ENCODE measurements around the gene GLS. TPM values are rescaled to one million over a fixed set of nuclear protein-coding genes. Genes with fewer than 3 reads are reported as not detected.

GLS gene
- total RNA-seq, 2 experiments from 2014 or later, result 209 to 210 TPM

GRCh38 chr2:190912726-190913125 is 32.1 kb downstream of the GLS start:
- Mint-ChIP-seq H3K4me3 (no peak overlapping the region), H3K4me1 (ENCODE audit: low read depth) (peaks cover 44% of the 10 kb centered on the region), H3K27me3 (no peaks in the 10 kb centered on the region), H3K9me3 (no peaks in the 10 kb centered on the region), H3K36me3 (peaks cover 47% of the 10 kb centered on the region), H3K27ac (no peak overlapping the region)
- POLR2A ChIA-PET, result interaction anchor here (0.7 kb wide), 1 partner anchor 33 kb away, joined by 3 read pairs; the partner anchor contains the start of gene GLS
- DNase-seq, result no peak
- CTCF ChIA-PET, result no interaction called here
- intact Hi-C loops (cut with micrococcal nuclease), result loop anchor here (1.0 to 2.0 kb wide), 3 partner anchors 9 to 30 kb away; no protein-coding TSS in a partner anchor

- intact Hi-C loops (cut with micrococcal nuclease), result loop anchor here (2.0 kb wide), 1 partner anchor 19 kb away; no protein-coding TSS in a partner anchor
- H3K36me3 Mint-ChIP-seq, result peaks cover 53% of the 10 kb centered on the region
- no peaks in the 10 kb centered on the region for H3K9me3 Mint-ChIP-seq
- ChIA-PET CTCF (no interaction called here), POLR2A (no interaction called here)
- peaks cover 52% of the 10 kb centered on the region for H3K4me1 Mint-ChIP-seq (ENCODE audit: low read depth)
- H3K27ac Mint-ChIP-seq, result peak overlapping the region; percentile 63
- no peak overlapping the region for H3K4me3 Mint-ChIP-seq
- no peak for DNase-seq
- no peaks in the 10 kb centered on the region for H3K27me3 Mint-ChIP-seq
Measured at GRCh38 chr2:190913725-190914124, 33.1 kb downstream of the GLS start.

DNA sequence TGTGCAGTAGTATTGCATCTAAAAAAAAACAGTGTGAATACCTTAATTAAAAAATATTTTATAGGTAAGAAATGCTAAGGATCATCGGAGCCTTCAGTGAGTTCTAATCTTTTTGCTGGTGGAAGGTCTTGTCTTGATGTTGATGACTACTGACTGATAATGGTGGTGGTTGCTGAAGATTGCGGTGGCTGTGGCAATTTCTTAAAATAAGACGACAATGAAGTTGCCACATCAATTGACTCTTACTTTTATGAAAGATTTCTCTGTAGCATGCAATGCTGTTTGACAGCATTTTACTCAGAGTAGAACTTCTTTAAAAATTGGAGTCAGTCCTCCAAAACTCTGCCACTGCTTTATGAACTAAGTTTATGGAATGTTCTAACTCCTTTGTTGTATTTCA is 36.2 kb downstream of the GLS start:
- intact Hi-C loops (cut with micrococcal nuclease), result no loop called here
- no peaks in the 10 kb centered on the region for H3K9me3 Mint-ChIP-seq
- no peak overlapping the region for H3K27ac Mint-ChIP-seq
- ChIA-PET CTCF (no interaction called here), POLR2A (no interaction called here)
- no peaks in the 10 kb centered on the region for H3K27me3 Mint-ChIP-seq
- peaks cover 34% of the 10 kb centered on the region for H3K4me1 Mint-ChIP-seq (ENCODE audit: low read depth)
- H3K4me3 Mint-ChIP-seq, result no peak overlapping the region
- DNase-seq, result no peak
- H3K36me3 Mint-ChIP-seq, result peaks cover 50% of the 10 kb centered on the region

DNA sequence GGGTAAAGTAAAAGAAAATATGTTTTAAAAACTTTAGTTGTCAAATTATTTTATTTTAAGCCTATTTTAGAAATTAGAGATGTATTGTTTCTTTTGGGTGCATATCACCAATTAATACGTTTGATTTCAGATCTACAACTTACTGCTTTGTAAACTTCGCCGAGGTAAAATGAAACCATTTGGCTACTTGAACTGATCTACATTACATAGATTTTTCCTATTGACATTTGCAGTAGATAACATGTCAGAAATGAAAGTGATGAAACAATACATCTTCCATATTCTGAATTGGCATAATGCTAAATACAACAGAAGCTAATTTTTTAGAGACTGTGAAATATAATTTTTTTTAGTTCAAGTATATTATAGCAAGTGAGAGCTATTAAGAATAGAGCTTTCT is 39.5 kb downstream of the GLS start:
- CTCF ChIA-PET, result no interaction called here
- H3K36me3 Mint-ChIP-seq, result peaks cover 55% of the 10 kb centered on the region
- no peak overlapping the region for H3K4me3 Mint-ChIP-seq
- no peaks in the 10 kb centered on the region for H3K9me3 Mint-ChIP-seq
- H3K27me3 Mint-ChIP-seq, result no peaks in the 10 kb centered on the region
- intact Hi-C loops (cut with micrococcal nuclease), result no loop called here
- H3K27ac Mint-ChIP-seq, result no peak overlapping the region
- DNase-seq, result no peak
- POLR2A ChIA-PET, result no interaction called here
- peaks cover 37% of the 10 kb centered on the region for H3K4me1 Mint-ChIP-seq (ENCODE audit: low read depth)

DNA sequence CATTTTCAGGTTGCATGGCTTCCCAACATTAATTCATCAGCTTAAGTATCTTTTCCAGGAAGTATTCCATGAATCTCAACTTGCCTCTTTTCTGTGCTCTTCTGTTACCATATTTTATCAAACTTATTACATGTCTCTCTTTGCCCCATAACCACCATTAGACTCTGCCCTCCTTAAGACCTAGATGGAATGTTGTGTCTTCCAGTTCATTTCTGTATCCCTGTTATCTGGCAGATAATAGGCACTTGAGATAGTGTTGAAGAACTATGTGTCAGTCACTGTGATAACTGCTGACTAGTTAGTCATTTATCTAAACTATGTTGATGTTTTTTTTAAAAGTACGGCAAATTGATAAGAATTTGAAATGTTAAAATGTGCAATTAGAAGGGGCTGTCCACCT is 41.8 kb downstream of the GLS start:
- H3K4me3 Mint-ChIP-seq, result no peak overlapping the region
- POLR2A ChIA-PET, result interaction anchor here (0.8 kb wide), 1 partner anchor 55 kb away, joined by 3 read pairs; no protein-coding TSS in a partner anchor

GRCh38 chr2:190927301-190927700 is 46.7 kb downstream of the GLS start:
- intact Hi-C loops (cut with micrococcal nuclease), result no loop called here
- H3K36me3 Mint-ChIP-seq, result peaks cover 50% of the 10 kb centered on the region
- ChIA-PET POLR2A (no interaction called here), CTCF (no interaction called here)
- no peaks in the 10 kb centered on the region for H3K9me3 Mint-ChIP-seq
- no peak for DNase-seq
- H3K4me1 Mint-ChIP-seq (ENCODE audit: low read depth), result peaks cover 14% of the 10 kb centered on the region
- H3K27ac Mint-ChIP-seq, result no peak overlapping the region
- no peaks in the 10 kb centered on the region for H3K27me3 Mint-ChIP-seq
- no peak overlapping the region for H3K4me3 Mint-ChIP-seq

More for the DNA sequence above, 41.8 kb downstream of the GLS start:
- H3K27me3 Mint-ChIP-seq, result no peaks in the 10 kb centered on the region
- H3K4me1 Mint-ChIP-seq (ENCODE audit: low read depth), result peaks cover 27% of the 10 kb centered on the region
- no peak for DNase-seq
- CTCF ChIA-PET, result no interaction called here
- H3K27ac Mint-ChIP-seq, result no peak overlapping the region
- peaks cover 52% of the 10 kb centered on the region for H3K36me3 Mint-ChIP-seq
- no peaks in the 10 kb centered on the region for H3K9me3 Mint-ChIP-seq
- intact Hi-C loops (cut with micrococcal nuclease), result no loop called here

- Mint-ChIP-seq H3K27me3 (no peaks in the 10 kb centered on the region), H3K4me1 (ENCODE audit: low read depth) (peaks cover 11% of the 10 kb centered on the region), H3K27ac (no peak overlapping the region), H3K9me3 (no peaks in the 10 kb centered on the region), H3K36me3 (peaks cover 40% of the 10 kb centered on the region), H3K4me3 (no peak overlapping the region)
- intact Hi-C loops (cut with micrococcal nuclease), result no loop called here
- CTCF ChIA-PET, result no interaction called here
- POLR2A ChIA-PET, result no interaction called here
- no peak for DNase-seq
Measured at GRCh38 chr2:190929919-190930318, 49.3 kb downstream of the GLS start.

- no peak overlapping the region for H3K4me3 Mint-ChIP-seq
- CTCF ChIA-PET, result no interaction called here
- H3K36me3 Mint-ChIP-seq, result peaks cover 37% of the 10 kb centered on the region
- intact Hi-C loops (cut with micrococcal nuclease), result no loop called here
- H3K4me1 Mint-ChIP-seq (ENCODE audit: low read depth), result peaks cover 11% of the 10 kb centered on the region
- no peaks in the 10 kb centered on the region for H3K9me3 Mint-ChIP-seq
- H3K27me3 Mint-ChIP-seq, result no peaks in the 10 kb centered on the region
- POLR2A ChIA-PET, result no interaction called here
- H3K27ac Mint-ChIP-seq, result no peak overlapping the region
- no peak for DNase-seq
Measured at GRCh38 chr2:190930411-190930810, 49.8 kb downstream of the GLS start.

GRCh38 chr2:190932514-190932913 is 51.9 kb downstream of the GLS start:
- DNase-seq, result no peak
- intact Hi-C loops (cut with micrococcal nuclease), result loop anchor here (2.0 kb wide), 1 partner anchor 20 kb away; no protein-coding TSS in a partner anchor
- Mint-ChIP-seq H3K9me3 (no peaks in the 10 kb centered on the region), H3K36me3 (peaks cover 30% of the 10 kb centered on the region), H3K4me3 (no peak overlapping the region), H3K27me3 (no peaks in the 10 kb centered on the region), H3K4me1 (ENCODE audit: low read depth) (peaks cover 14% of the 10 kb centered on the region), H3K27ac (no peak overlapping the region)
- POLR2A ChIA-PET, result no interaction called here
- CTCF ChIA-PET, result interaction anchor here (1.7 kb wide), 1 partner anchor 15 kb away, joined by 6 read pairs; no protein-coding TSS in a partner anchor

- intact Hi-C loops (cut with micrococcal nuclease), result loop anchor here (2.0 kb wide), 1 partner anchor 21 kb away; no protein-coding TSS in a partner anchor
- no peak overlapping the region for H3K4me3 Mint-ChIP-seq
- H3K27me3 Mint-ChIP-seq, result no peaks in the 10 kb centered on the region
- POLR2A ChIA-PET, result no interaction called here
- no peak for DNase-seq
- peaks cover 14% of the 10 kb centered on the region for H3K4me1 Mint-ChIP-seq (ENCODE audit: low read depth)
- CTCF ChIA-PET, result interaction anchor here (1.7 kb wide), 1 partner anchor 14 kb away, joined by 6 read pairs; no protein-coding TSS in a partner anchor
- H3K36me3 Mint-ChIP-seq, result peaks cover 28% of the 10 kb centered on the region
- no peaks in the 10 kb centered on the region for H3K9me3 Mint-ChIP-seq
- no peak overlapping the region for H3K27ac Mint-ChIP-seq
Measured at GRCh38 chr2:190933361-190933760, 52.7 kb downstream of the GLS start.

GRCh38 chr2:190935054-190935453 is 54.4 kb downstream of the GLS start:
- H3K27ac Mint-ChIP-seq, result no peak overlapping the region
- H3K9me3 Mint-ChIP-seq, result no peaks in the 10 kb centered on the region
- peaks cover 12% of the 10 kb centered on the region for H3K4me1 Mint-ChIP-seq (ENCODE audit: low read depth)
- no peaks in the 10 kb centered on the region for H3K27me3 Mint-ChIP-seq
- H3K4me3 Mint-ChIP-seq, result no peak overlapping the region
- peaks cover 23% of the 10 kb centered on the region for H3K36me3 Mint-ChIP-seq
- CTCF ChIA-PET, result no interaction called here
- DNase-seq, result no peak
- POLR2A ChIA-PET, result no interaction called here
- intact Hi-C loops (cut with micrococcal nuclease), result no loop called here

GRCh38 chr2:190938771-190939335 is 58.2 kb downstream of the GLS start:
- DNase-seq, result no peak
- POLR2A ChIA-PET, result no interaction called here
- Mint-ChIP-seq H3K27ac (no peak overlapping the region), H3K4me3 (no peak overlapping the region), H3K9me3 (no peaks in the 10 kb centered on the region), H3K36me3 (peaks cover 7% of the 10 kb centered on the region), H3K4me1 (ENCODE audit: low read depth) (peaks cover 5% of the 10 kb centered on the region), H3K27me3 (no peaks in the 10 kb centered on the region)
- intact Hi-C loops (cut with micrococcal nuclease), result no loop called here
- CTCF ChIA-PET, result interaction anchor here (0.6 to 1.0 kb wide), 2 partner anchors 53 to 171 kb away, joined by 3 read pairs; no protein-coding TSS in a partner anchor

GRCh38 chr2:190940454-190940853 is 59.8 kb downstream of the GLS start:
- Mint-ChIP-seq H3K9me3 (no peaks in the 10 kb centered on the region), H3K36me3 (peaks cover 5% of the 10 kb centered on the region), H3K4me1 (ENCODE audit: low read depth) (peaks cover 3% of the 10 kb centered on the region), H3K27ac (no peak overlapping the region), H3K27me3 (no peaks in the 10 kb centered on the region), H3K4me3 (no peak overlapping the region)
- no peak for DNase-seq
- ChIA-PET POLR2A (no interaction called here), CTCF (no interaction called here)
- intact Hi-C loops (cut with micrococcal nuclease), result no loop called here

All from activated CD4-positive, alpha-beta memory T cell treated with anti-CD3 and anti-CD28 coated beads for 36 hours (primary cell).